GM12874 (cell line): ENCODE results near the gene RASGRF2.

Experiments
- CTCF ChIP-seq: IDR thresholded peaks from 2 replicates; pipeline ENCODE4 v1.5.1; 2011; ENCODE audit warnings: low read depth, mild to moderate bottlenecking, control low read depth, low read length, moderate library complexity; ENCODE audit not compliant: insufficient read depth

RASGRF2 gene

GRCh38 chr5:80995908-80996307 is 35.7 kb downstream of the RASGRF2 start:
- no peak for TF ChIP-seq CTCF

GRCh38 chr5:80998590-80998979 is 38.4 kb downstream of the RASGRF2 start:
- TF ChIP-seq CTCF, result no peak

GRCh38 chr5:81003811-81004386 is 43.7 kb downstream of the RASGRF2 start:
- TF ChIP-seq CTCF, result no peak

GRCh38 chr5:81005708-81006107 is 45.5 kb downstream of the RASGRF2 start:
- no peak for TF ChIP-seq CTCF

GRCh38 chr5:81006231-81006630 is 46.1 kb downstream of the RASGRF2 start:
- TF ChIP-seq CTCF, result no peak

GRCh38 chr5:81006947-81007636 is 46.9 kb downstream of the RASGRF2 start:
- TF ChIP-seq CTCF, result no peak

GRCh38 chr5:81007637-81008027 is 47.5 kb downstream of the RASGRF2 start:
- TF ChIP-seq CTCF, result no peak
